Testis (tissue), 3 donors: Measurements from ENCODE around the gene RNASE7. TPM values are rescaled to one million over a fixed set of nuclear protein-coding genes. Genes with fewer than 3 reads are reported as not detected.
A peak's percentile ranks its signal among the peaks of the same experiment; 100 is the strongest.

Source experiments
- DNase-seq: peaks from one replicate; pipeline ENCODE4 v3.0.0-alpha.2; 2019
- H3K27ac ChIP-seq, 2 donors: fragments of 200-600 bp; sonication (generic); one replicate each; pipeline ENCODE4 v1.5.1; 2019
- H3K27me3 ChIP-seq: fragments of 200-600 bp; sonication (generic); one replicate; pipeline ENCODE4 v1.5.1; 2019
- H3K36me3 ChIP-seq: fragments of 200-600 bp; sonication (generic); one replicate; pipeline ENCODE4 v1.5.1; 2017; ENCODE audit warnings: low read depth; ENCODE audit errors: missing control alignments
- H3K4me1 ChIP-seq: fragments of 200-600 bp; sonication (generic); one replicate; pipeline ENCODE4 v1.5.1; 2019
- H3K4me3 ChIP-seq, 2 donors: fragments of 200-600 bp; sonication (generic); one replicate each; pipeline ENCODE4 v1.5.1; 2017 to 2019
- H3K9me3 ChIP-seq: fragments of 200-600 bp; sonication (generic); one replicate; pipeline ENCODE4 v1.5.1; 2017
- POLR2A ChIP-seq: fragments of 450-650 bp; IDR thresholded peaks from one replicate; pipeline ENCODE4 v1.6.1; 2017; ENCODE audit warnings: antibody characterized with exemption, mild to moderate bottlenecking, moderate library complexity
- WGBS, 2 donors: methylation state at CpG; one replicate each; pipeline ENCODE4 v1.1.5; 2018; 5-methylcytosine and 5-hydroxymethylcytosine counted together
- intact Hi-C: fragments of 100-400 bp; cut with DNase I; formaldehyde crosslinking; loops from one replicate; pipeline ENCODE4 v1.15.1; 2023; ENCODE audit warnings: low total_unique reads
- polyA plus RNA-seq: library from polyadenylated mRNA; stranded (reverse); fragments of 350-450 nt; fragmentation: Illumina TruSeq; extraction: RNeasy Lipid Tissue Mini Kit (QIAGEN cat#74804); gene quantifications from one replicate; pipeline ENCODE4 v1.2.3, GENCODE V29; 2014; ENCODE audit warnings: low read depth, low replicate concordance; ENCODE audit not compliant: insufficient read depth
- total RNA-seq, 2 donors: library from RNA; depleted of rRNA; stranded (reverse); fragments of >200 nt; gene quantifications; one replicate each; pipeline ENCODE4 v1.2.3, GENCODE V29; 2016
- TF ChIP-seq, protein P1 (sequence below), 3 experiments: fragments of 450-650 bp in 2 of 3; fragments of 200-600 bp in 1 of 3; sonication (generic) in 1 of 3; IDR thresholded peaks; one replicate each; pipeline ENCODE4 v1.5.1; 2016 to 2019; ENCODE audit warnings: antibody characterized with exemption in 3 of 3, mild to moderate bottlenecking in 2 of 3, moderate library complexity in 1 of 3

The RNASE7 gene
- total and polyA plus RNA-seq, 3 donors from 2014 or later = 0.24 to 0.55 (median 0.43) TPM

DNA sequence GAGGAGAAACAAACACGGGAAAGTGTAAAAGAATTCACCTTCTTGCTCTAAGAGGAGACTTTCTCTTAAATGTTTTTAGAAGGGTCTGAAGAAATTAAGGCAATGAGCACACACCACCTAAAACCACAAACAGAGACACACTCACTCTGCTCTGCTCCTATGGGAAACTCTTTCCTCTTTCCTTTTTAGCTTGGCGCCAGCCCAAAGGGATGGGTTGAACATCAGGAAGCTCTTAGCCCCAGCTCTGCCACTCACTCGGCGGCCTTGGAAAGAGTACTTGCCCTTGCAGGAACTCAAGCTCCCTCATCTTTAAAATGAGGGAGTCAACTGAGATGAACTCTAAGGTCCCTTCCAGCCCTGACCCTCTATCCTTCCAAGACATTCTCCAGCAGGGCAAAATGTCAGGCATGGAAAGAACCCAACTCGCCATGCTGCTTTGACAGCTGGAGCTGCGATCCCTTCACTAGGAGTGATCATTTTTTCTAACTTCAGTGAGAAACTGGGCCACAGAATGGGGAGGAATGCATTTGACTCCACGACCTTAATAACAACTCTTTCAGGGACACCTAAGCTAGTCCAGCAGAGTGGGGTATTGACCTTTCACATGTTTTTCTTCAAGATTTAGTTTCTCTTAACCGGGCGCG is 14.5 kb downstream of the RNASE7 start:
- TF ChIP-seq POLR2A = no peak
- TF ChIP-seq, protein P1, sequence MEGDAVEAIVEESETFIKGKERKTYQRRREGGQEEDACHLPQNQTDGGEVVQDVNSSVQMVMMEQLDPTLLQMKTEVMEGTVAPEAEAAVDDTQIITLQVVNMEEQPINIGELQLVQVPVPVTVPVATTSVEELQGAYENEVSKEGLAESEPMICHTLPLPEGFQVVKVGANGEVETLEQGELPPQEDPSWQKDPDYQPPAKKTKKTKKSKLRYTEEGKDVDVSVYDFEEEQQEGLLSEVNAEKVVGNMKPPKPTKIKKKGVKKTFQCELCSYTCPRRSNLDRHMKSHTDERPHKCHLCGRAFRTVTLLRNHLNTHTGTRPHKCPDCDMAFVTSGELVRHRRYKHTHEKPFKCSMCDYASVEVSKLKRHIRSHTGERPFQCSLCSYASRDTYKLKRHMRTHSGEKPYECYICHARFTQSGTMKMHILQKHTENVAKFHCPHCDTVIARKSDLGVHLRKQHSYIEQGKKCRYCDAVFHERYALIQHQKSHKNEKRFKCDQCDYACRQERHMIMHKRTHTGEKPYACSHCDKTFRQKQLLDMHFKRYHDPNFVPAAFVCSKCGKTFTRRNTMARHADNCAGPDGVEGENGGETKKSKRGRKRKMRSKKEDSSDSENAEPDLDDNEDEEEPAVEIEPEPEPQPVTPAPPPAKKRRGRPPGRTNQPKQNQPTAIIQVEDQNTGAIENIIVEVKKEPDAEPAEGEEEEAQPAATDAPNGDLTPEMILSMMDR (IDR thresholded peaks at IDR 0.05) = no peak

DNA sequence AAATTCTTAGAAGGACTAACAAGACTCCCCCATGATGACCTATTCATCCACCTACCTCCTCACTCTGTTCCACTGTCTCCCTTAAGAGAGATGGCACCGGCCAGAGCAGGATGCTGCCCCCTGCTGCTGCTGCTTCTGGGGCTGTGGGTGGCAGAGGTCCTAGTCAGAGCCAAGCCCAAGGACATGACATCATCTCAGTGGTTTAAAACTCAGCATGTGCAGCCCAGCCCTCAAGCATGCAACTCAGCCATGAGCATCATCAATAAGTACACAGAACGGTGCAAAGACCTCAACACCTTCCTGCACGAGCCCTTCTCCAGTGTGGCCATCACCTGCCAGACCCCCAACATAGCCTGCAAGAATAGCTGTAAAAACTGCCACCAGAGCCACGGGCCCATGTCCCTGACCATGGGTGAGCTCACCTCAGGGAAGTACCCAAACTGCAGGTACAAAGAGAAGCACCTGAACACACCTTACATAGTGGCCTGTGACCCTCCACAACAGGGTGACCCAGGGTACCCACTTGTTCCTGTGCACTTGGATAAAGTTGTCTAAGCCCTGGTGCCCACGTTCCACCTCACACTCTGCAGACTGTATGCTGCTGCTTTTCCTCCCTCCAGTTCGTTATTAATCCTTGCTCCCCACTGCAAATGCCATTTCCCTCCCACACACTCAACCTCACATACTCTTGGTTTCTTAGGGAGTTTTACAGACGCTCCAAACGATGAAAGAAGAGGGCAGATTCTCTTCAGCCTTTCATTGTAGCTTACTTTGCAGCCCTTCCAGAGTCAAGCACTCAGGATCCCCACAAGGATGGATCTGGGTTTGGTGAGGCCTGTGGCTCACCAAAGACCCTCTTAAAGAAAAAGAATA is 15.9 kb downstream of the RNASE7 start, which contains the start of gene RNASE8:
TSS of gene RNASE8 (plus strand) at position 20 of the 873 bp plus-strand sequence. CDS start at position 91, 71 bp downstream.
- TF ChIP-seq, protein P1 (IDR thresholded peaks at IDR 0.05) = no peak
- TF ChIP-seq POLR2A = no peak
- DNase-seq = no peak
- intact Hi-C loops = no loop called here
- H3K36me3 ChIP-seq = no peaks in the 10 kb centered on the region
- H3K27ac ChIP-seq = no peak within 1 kb of the TSS
- H3K4me3 ChIP-seq = no peak within 1 kb of the TSS
- H3K27me3 ChIP-seq = no peaks in the 10 kb centered on the region
- no peaks in the 10 kb centered on the region for H3K9me3 ChIP-seq
- 55 to 62% methylated on average over 8 of the region's 8 CpGs for WGBS, 2 donors
- peaks cover under 1% of the 10 kb centered on the region for H3K4me1 ChIP-seq

More for the DNA sequence above, 14.5 kb downstream of the RNASE7 start:
- Histone ChIP-seq H3K4me3 (no peak overlapping the region), H3K4me1 (no peaks in the 10 kb centered on the region), H3K27me3 (no peaks in the 10 kb centered on the region), H3K27ac (no peak overlapping the region), H3K36me3 (no peaks in the 10 kb centered on the region), H3K9me3 (no peaks in the 10 kb centered on the region)
- intact Hi-C loops = no loop called here
- DNase-seq = no peak
- WGBS, 2 donors = 81 to 86% methylated on average over 10 of the region's 10 CpGs

DNA sequence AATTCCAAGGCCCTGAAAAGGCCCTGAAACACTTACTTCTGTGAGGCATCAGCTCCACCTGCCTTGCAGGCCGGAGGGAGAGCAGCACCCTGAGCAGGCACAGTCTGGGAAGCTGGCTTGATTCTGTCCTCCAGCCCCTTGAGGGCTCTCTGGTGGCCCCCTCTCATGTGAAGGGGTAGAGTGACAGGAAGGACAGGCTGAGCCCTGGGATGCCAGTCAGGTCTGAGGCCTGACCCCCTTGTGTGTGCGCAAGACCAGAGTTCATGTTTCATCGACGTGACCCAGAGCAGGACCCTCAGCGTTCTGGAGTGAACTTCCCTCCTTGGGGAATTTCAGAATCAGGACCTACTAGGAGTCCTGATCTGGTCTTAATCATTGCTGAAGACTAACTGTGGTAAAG is 16.7 kb downstream of the RNASE7 start:
- 89 to 91% methylated on average over 5 of the region's 5 CpGs for WGBS, 2 donors
- Histone ChIP-seq H3K27me3 (no peaks in the 10 kb centered on the region), H3K36me3 (no peaks in the 10 kb centered on the region), H3K9me3 (no peaks in the 10 kb centered on the region), H3K4me1 (peaks cover 6% of the 10 kb centered on the region), H3K4me3 (no peak overlapping the region), H3K27ac (no peak overlapping the region)
- intact Hi-C loops = no loop called here
- no peak for TF ChIP-seq POLR2A
- TF ChIP-seq, protein P1 (IDR thresholded peaks at IDR 0.05) = no peak
- DNase-seq = no peak

DNA sequence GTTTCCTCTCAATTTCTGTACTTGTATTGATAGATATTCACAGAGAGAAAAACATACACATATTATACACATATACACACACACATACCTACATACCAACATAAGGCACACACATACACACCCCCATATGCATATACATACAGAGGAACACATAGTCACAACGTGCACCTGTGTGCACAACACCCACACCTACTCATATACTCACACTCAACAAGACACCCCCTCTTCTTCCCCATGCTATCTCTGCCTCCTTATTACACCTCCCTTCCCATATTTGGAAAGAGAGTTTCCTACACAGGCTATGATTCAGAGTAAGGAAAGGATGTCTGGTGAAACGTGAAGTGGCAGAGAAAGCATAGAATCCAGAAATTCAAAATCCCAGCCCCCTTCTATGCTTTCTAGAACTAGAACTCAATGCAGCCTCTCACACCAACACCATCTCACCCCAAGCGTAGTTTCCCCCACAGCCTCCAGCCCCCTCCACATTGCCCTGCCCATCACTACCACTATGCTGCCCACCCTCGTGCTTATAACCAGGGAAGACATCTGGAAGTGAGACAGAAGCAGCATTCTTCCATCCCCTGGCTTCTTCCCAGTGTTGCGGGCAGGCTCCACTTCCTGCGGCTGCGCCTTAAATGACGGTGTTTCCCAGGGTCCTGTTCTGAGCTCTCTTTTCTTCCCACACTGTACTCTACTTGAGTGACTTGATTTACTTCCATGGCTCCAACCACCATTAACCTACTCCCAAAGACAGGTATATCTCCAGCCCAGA is 17.9 kb downstream of the RNASE7 start:
- Histone ChIP-seq H3K36me3 (no peaks in the 10 kb centered on the region), H3K27ac (no peak overlapping the region), H3K4me1 (peaks cover 6% of the 10 kb centered on the region), H3K4me3 (peak overlapping the region; percentile 3 to 34), H3K27me3 (no peaks in the 10 kb centered on the region), H3K9me3 (no peaks in the 10 kb centered on the region)
- intact Hi-C loops = no loop called here
- no peak for TF ChIP-seq POLR2A
- TF ChIP-seq, protein P1 (IDR thresholded peaks at IDR 0.05) = no peak
- 55 to 65% methylated on average over 8 of the region's 8 CpGs for WGBS, 2 donors
- no peak for DNase-seq
